Heart right ventricle (tissue), 16 donors: ENCODE measurements around the gene RNF130. TPM values are rescaled to one million over a fixed set of nuclear protein-coding genes. Genes with fewer than 3 reads are reported as not detected.
"Not testable (repeated sequence)": the region's sequence is repeated elsewhere in the genome, so short reads cannot be mapped to it uniquely, and the experiment has no call there.

ENCODE experiments used
- ATAC-seq, 8 donors: fragments of 200-7000 bp; cut with Tn5 transposase; one replicate each; pipeline ENCODE4 v1.9.1; 2020; ENCODE audit warnings: mild to moderate bottlenecking in 8 of 8, moderate library complexity in 8 of 8, moderate number of reproducible peaks in 1 of 8
- DNase-seq, 2 donors: peaks; one replicate each; pipeline ENCODE4 v3.0.0-alpha.2; 2020
- H3K27ac ChIP-seq, 10 donors: fragments of 200-600 bp; sonication (generic) in 2 of 10; one replicate each; pipeline versions ENCODE4 v1.5.0 to v1.8.0; 2020 to 2022; ENCODE audit warnings: mild to moderate bottlenecking in 3 of 10
- H3K27me3 ChIP-seq, 7 donors: fragments of 200-600 bp; one replicate each; pipeline ENCODE4 v1.8.0; 2021 to 2022; ENCODE audit warnings: mild to moderate bottlenecking in 2 of 7
- H3K36me3 ChIP-seq, 9 donors: fragments of 200-600 bp; sonication (generic) in 1 of 9; one replicate each; pipeline versions ENCODE4 v1.5.0 to v1.8.0; 2020 to 2022; ENCODE audit warnings: mild to moderate bottlenecking in 2 of 9
- H3K4me1 ChIP-seq, 9 donors: fragments of 200-600 bp; sonication (generic) in 1 of 9; one replicate each; pipeline versions ENCODE4 v1.5.0 to v1.8.0; 2020 to 2022; ENCODE audit warnings: mild to moderate bottlenecking in 4 of 9
- H3K4me3 ChIP-seq, 10 donors: fragments of 200-600 bp; sonication (generic) in 2 of 10; one replicate each; pipeline versions ENCODE4 v1.5.0 to v1.8.0; 2020 to 2022; ENCODE audit warnings: mild to moderate bottlenecking in 7 of 10, moderate library complexity in 2 of 10
- H3K9me3 ChIP-seq, 11 donors: fragments of 200-600 bp in 10 of 11; sonication (generic) in 2 of 11; one replicate each; pipeline versions ENCODE4 v1.5.0 to v1.8.0; 2013 to 2022; ENCODE audit warnings: mild to moderate bottlenecking in 2 of 11, control low read depth in 1 of 11, moderate library complexity in 1 of 11
- CTCF ChIP-seq, 9 donors: fragments of 200-600 bp; sonication (generic) in 2 of 9; IDR thresholded peaks; one replicate each; pipeline versions ENCODE4 v1.5.0 to v1.8.0; 2021 to 2022; ENCODE audit warnings: antibody characterized with exemption in 9 of 9, mild to moderate bottlenecking in 5 of 9, moderate library complexity in 1 of 9
- WGBS, 2 donors: extraction: QIAGEN DNeasy Blood & Tissue Kit; methylation state at CpG; one replicate each; pipeline ENCODE4 v1.1.7; 2013; ENCODE audit warnings: inconsistent platforms in 1 of 2; 5-methylcytosine and 5-hydroxymethylcytosine counted together
- intact Hi-C, 10 donors: fragments of 100-400 bp; cut with DNase I; formaldehyde crosslinking; loops; one replicate each; pipeline versions ENCODE4 v1.11.1 to v1.14.2; 2022
- polyA plus RNA-seq, 2 donors: library from polyadenylated mRNA; stranded (reverse); fragments of 200-250 nt; gene quantifications; one replicate each; pipeline ENCODE4 v1.2.3, GENCODE V29; 2013
- total RNA-seq, 10 donors: library from RNA; stranded (reverse); fragmentation: NEBNext Ultra II Directional in 3 of 10; extraction: Animal tissue kit (Norgen Biotek cat#: 25700) in 3 of 10; gene quantifications; one replicate each; pipeline versions ENCODE4 v1.2.1 to v1.2.4, GENCODE V29; 2021 to 2023
- donor health status: Arrhythmogenic right ventricular cardiomyopathy.
- donor health status: ischemic (EF 13 %, LVEDD 7.1; RV severe dilation, severe dysfunction).
- donor health status: healthy with polysubstance abuse.
- donor health status: DM: no; HTN: yes; CAD: no.
- donor health status: DM: no; HTN: no; CAD: no.
- donor health status: ischemic (EF 25% LVEDD 6.9; RV normal size, moderate dysfunction).
- donor health status: ischemic (EF 25% LVEDD 5.7; RV mildly dilated, moderate dysfunction).
- donor health status: healthy.
- donor health status: DM: yes; HTN: yes; CAD: no.
- donor health status: Ischemic cardiomyopathy.
- donor health status: ischemic (EF 35%, LVEDD 5.7; RV mildly dilated, moderate dysfunction).
- donor health status: nonischemic (EF 11% LVEDD 7.7; RV severe dilation, severe dysfunction).
- donor health status: DM: yes; HTN: yes; CAD: no.
- donor health status: PGD.
- donor health status: ischemic (EF 29% LVEDD 5.4; RV normal size, mild dysfunction).
- donor health status: nonischemic (EF 23%, LVEDD 6.1; RV moderate dilation, normal function).

The RNF130 gene
- total and polyA plus RNA-seq, 12 donors: 21.9 to 55.8 (median 33.2) TPM

- ATAC-seq (no peak), DNase-seq (no peak)
- H3K4me1 ChIP-seq: no peaks in the 10 kb centered on the region
- no peaks in the 10 kb centered on the region for H3K36me3 ChIP-seq
- peaks cover 0 to 52% (median 3%) of the 10 kb centered on the region in 11 donors for H3K9me3 ChIP-seq
- no peaks in the 10 kb centered on the region for H3K27me3 ChIP-seq
- no peak overlapping the region for H3K27ac ChIP-seq
- intact Hi-C loops: no loop called here
- no peak overlapping the region for H3K4me3 ChIP-seq
- WGBS, 2 donors: 94 to 99% methylated on average over 3 of the region's 3 CpGs
- no peak for TF ChIP-seq CTCF (IDR thresholded peaks at IDR 0.05)
Measured at GRCh38 chr5:179994583-179995323, 76.8 kb downstream of the RNF130 start.

- H3K27me3 ChIP-seq, ATAC-seq, H3K4me3 ChIP-seq, H3K4me1 ChIP-seq, H3K27ac ChIP-seq, intact Hi-C loops, DNase-seq, H3K36me3 ChIP-seq: not testable (repeated sequence)
- peaks cover 0 to 52% (median 3%) of the 10 kb centered on the region in 11 donors for H3K9me3 ChIP-seq
- WGBS, 2 donors: 93 to 95% methylated on average over 4 of the region's 4 CpGs
Measured at GRCh38 chr5:179992855-179993254, 78.7 kb downstream of the RNF130 start.

GRCh38 chr5:179991106-179991505 lies 80.5 kb downstream of the RNF130 start:
- TF ChIP-seq CTCF (IDR thresholded peaks at IDR 0.05): no peak
- H3K27ac ChIP-seq: no peak overlapping the region
- H3K27me3 ChIP-seq: no peaks in the 10 kb centered on the region
- no peak overlapping the region for H3K4me3 ChIP-seq
- no peak for DNase-seq
- H3K9me3 ChIP-seq: peaks cover 0 to 43% (median 3%) of the 10 kb centered on the region in 11 donors
- intact Hi-C loops: no loop called here
- no peak for ATAC-seq
- no peaks in the 10 kb centered on the region for H3K36me3 ChIP-seq
- H3K4me1 ChIP-seq: no peaks in the 10 kb centered on the region
- 97 to 98% methylated on average over 1 of the region's 1 CpG for WGBS, 2 donors

DNA sequence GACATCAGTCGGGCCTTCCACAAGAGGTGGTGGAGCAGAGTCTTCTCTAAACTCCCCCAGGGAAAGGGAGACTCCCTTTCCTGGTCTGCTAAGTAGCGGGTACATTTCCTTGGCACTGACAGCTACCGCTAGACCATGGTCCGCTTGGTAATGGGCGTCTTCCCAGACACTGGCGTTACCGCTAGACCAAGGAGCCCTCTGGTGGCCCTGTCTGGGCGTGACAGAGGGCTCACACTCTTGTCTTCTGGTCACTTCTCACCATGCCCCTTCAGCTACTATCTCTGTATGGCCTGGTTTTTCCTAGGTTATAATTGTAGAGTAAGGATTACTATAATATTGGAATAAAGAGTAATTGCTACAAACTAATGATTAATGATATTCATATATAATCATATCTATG lies 81.0 kb downstream of the RNF130 start:
- H3K4me1 ChIP-seq, H3K4me3 ChIP-seq, intact Hi-C loops, H3K27me3 ChIP-seq, DNase-seq, H3K27ac ChIP-seq, H3K36me3 ChIP-seq, ATAC-seq: not testable (repeated sequence)
- peaks cover 0 to 37% (median 3%) of the 10 kb centered on the region in 11 donors for H3K9me3 ChIP-seq
- WGBS, 2 donors: 94 to 97% methylated on average over 8 of the region's 8 CpGs

DNA sequence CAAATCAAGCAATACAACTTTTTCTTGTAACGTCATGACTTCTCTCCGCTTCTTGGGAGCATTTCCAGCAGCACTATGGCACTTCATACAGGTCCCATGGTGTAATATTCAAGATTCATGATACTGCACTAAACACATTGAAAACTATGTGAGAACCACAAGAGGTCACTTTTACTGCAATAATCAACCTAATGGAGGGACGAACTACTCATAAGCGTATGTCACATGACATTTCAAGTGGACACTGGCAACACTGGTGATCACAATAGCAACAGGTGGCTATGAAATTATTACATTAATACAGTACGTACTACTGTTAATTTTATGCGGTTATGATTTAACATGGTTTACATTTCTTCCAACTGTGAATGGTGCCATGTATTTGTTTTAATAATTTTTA lies 85.2 kb downstream of the RNF130 start:
- no peaks in the 10 kb centered on the region for H3K9me3 ChIP-seq
- no peaks in the 10 kb centered on the region for H3K4me1 ChIP-seq
- DNase-seq (no peak), ATAC-seq (peak in 7 of 8 donors; percentile 17 to 91 (median 81))
- peaks cover 0 to 5% (median 0%) of the 10 kb centered on the region in 9 donors for H3K36me3 ChIP-seq
- TF ChIP-seq CTCF (IDR thresholded peaks at IDR 0.05): peak in 7 of 9 donors; percentile 13 to 57 (median 34)
- WGBS, 2 donors: 51 to 71% methylated on average over 6 of the region's 6 CpGs
- no peak overlapping the region for H3K4me3 ChIP-seq
- H3K27ac ChIP-seq: no peak overlapping the region
- intact Hi-C loops: loop anchor here in 6 of 10 donors (1.0 to 10.0 kb wide), 5 partner anchors 86 to 106 kb away; partner anchors contain the start of gene RNF130 (in 2 of the 6)
- no peaks in the 10 kb centered on the region for H3K27me3 ChIP-seq
